H1 (cell line): ENCODE results near the gene NME4.
"Not testable (repeated sequence)": the region's sequence is repeated elsewhere in the genome, so short reads cannot be mapped to it uniquely, and the experiment has no call there.

ENCODE experiments used
- CTCF ChIP-seq, 3 experiments: IDR thresholded peaks; 1 replicate in 2 of 3; 2 replicates in 1 of 3; pipeline versions ENCODE4 v1.5.1 to v1.6.1; 2011; ENCODE audit warnings: low read length in 3 of 3, mild to moderate bottlenecking in 3 of 3, inconsistent platforms in 2 of 3, low read depth in 1 of 3, moderate library complexity in 1 of 3; ENCODE audit not compliant: insufficient read depth in 1 of 3; ENCODE audit errors: control extremely low read depth in 1 of 3
- EZH2 ChIP-seq: fragments of 200-600 bp; sonication (generic); IDR thresholded peaks from 2 replicates; pipeline ENCODE4 v1.7.1; 2012; ENCODE audit warnings: low read depth, mild to moderate bottlenecking, moderate library complexity, low read length, inconsistent platforms; ENCODE audit not compliant: severe bottlenecking
- KDM1A ChIP-seq: fragments of 200-600, 300-600 bp; sonication (generic); IDR thresholded peaks from 2 replicates; pipeline ENCODE4 v1.7.1; 2016; ENCODE audit warnings: mild to moderate bottlenecking, low read length, borderline replicate concordance
- POLR2A ChIP-seq, 2 experiments: IDR thresholded peaks; 1 replicate in 1 of 2; 2 replicates in 1 of 2; pipeline ENCODE4 v1.6.1; 2011; ENCODE audit warnings: low read depth in 2 of 2, low read length in 2 of 2, mild to moderate bottlenecking in 2 of 2; ENCODE audit errors: control extremely low read depth in 1 of 2
- POLR2AphosphoS5 ChIP-seq: IDR thresholded peaks from 2 replicates; pipeline ENCODE4 v1.6.1; 2011; ENCODE audit warnings: low read depth, low read length
- RFX5 ChIP-seq: IDR thresholded peaks from 2 replicates; pipeline ENCODE4 v1.6.1; 2011; ENCODE audit warnings: low read depth, low read length, improper control_type of control experiment, borderline replicate concordance
- SP1 ChIP-seq: IDR thresholded peaks from 2 replicates; pipeline ENCODE4 v1.6.1; 2011; ENCODE audit warnings: low read depth, low read length
- SUZ12 ChIP-seq: fragments of 200-600 bp; sonication (generic); IDR thresholded peaks from 2 replicates; pipeline ENCODE4 v1.6.1; 2012; ENCODE audit warnings: mild to moderate bottlenecking, inconsistent platforms, low read length, moderate library complexity, mixed read lengths

- not testable (repeated sequence) for TF ChIP-seq SP1; SUZ12; CTCF (IDR thresholded peaks at IDR 0.05; ENCODE audit: control extremely low read depth in 1 of 3, insufficient read depth in 1 of 3, low read depth in 1 of 3, low read length in 3 of 3); POLR2A (IDR thresholded peaks at IDR 0.05; ENCODE audit: control extremely low read depth in 1 of 2, low read depth in 2 of 2, low read length in 2 of 2); KDM1A; POLR2AphosphoS5; RFX5; EZH2
Measured at GRCh38 chr16:362702-362999, 34.3 kb upstream of the NME4 start.
